Embryonic facial prominence (tissue), 1 donor: Measurements from ENCODE around the gene POLE.

Experiments
- DNase-seq: peaks from one replicate; pipeline ENCODE4 v3.0.0-alpha.2; 2016; ENCODE audit errors: extremely low spot score

Gene POLE

GRCh38 chr12:132580701-132581292 lies 106.3 kb downstream of the POLE start:
- DNase-seq, result no peak

- no peak for DNase-seq
Observed at GRCh38 chr12:132579744-132580143, 107.4 kb downstream of the POLE start.

- no peak for DNase-seq
Observed at GRCh38 chr12:132578826-132579225, 108.3 kb downstream of the POLE start.

GRCh38 chr12:132578118-132578517 lies 109.0 kb downstream of the POLE start:
- no peak for DNase-seq

GRCh38 chr12:132577191-132577920 lies 109.8 kb downstream of the POLE start:
- no peak for DNase-seq

GRCh38 chr12:132576701-132577100 lies 110.4 kb downstream of the POLE start:
- no peak for DNase-seq

- no peak for DNase-seq
Observed at GRCh38 chr12:132575661-132576060, 111.5 kb downstream of the POLE start.

GRCh38 chr12:132574271-132574996 lies 112.7 kb downstream of the POLE start:
- DNase-seq, result no peak
